HepG2 (cell line): Measurements from ENCODE around the gene LLGL2. TPM values are rescaled to one million over a fixed set of nuclear protein-coding genes. Genes with fewer than 3 reads are reported as not detected.

Experiments
- GABPA ChIP-seq, 2 experiments: IDR thresholded peaks; 2 replicates each; pipeline ENCODE4 v1.6.1; 2011 to 2016; ENCODE audit warnings: low read depth in 2 of 2, low read length in 1 of 2, missing biosample characterization in 1 of 2, missing genetic modification characterization in 1 of 2
- MTA3 ChIP-seq: sonication (generic); formaldehyde crosslinking; IDR thresholded peaks from 2 replicates; pipeline ENCODE4 v1.4.0; 2020; ENCODE audit warnings: missing genetic modification reagents
- polyA plus RNA-seq, 8 experiments: library from polyadenylated mRNA; depleted of rRNA in 3 of 8; stranded (reverse) in 7 of 8; unstranded in 1 of 8; fragments of >200 nt; fragmentation: Illumina TruSeq in 4 of 8; extraction: Trizol in 4 of 8; gene quantifications; 2 replicates each; pipeline versions ENCODE4 v1.2.1 to v1.2.3, GENCODE V29; 2011 to 2016; ENCODE audit warnings: low read depth in 4 of 8, missing spikeins in 1 of 8, mixed read lengths in 1 of 8; ENCODE audit not compliant: insufficient read depth in 1 of 8
- total RNA-seq, 5 experiments: library from RNA; depleted of rRNA; stranded (reverse); fragments of >200 nt; fragmentation: Illumina TruSeq; extraction: Trizol; gene quantifications; 2 replicates each; pipeline ENCODE4 v1.2.3, GENCODE V29; 2016; ENCODE audit warnings: low read depth in 1 of 5
- TF ChIP-seq, protein P1 (sequence below): sonication (generic); formaldehyde crosslinking; IDR thresholded peaks from 2 replicates; pipeline ENCODE4 v1.5.0; 2020; ENCODE audit warnings: mild to moderate bottlenecking, missing genetic modification reagents, borderline replicate concordance

Gene LLGL2
- total and polyA plus RNA-seq, 2 of the 13 experiments (the other 11 are each of a cell fraction or from before 2014, with no cell fraction given), result 83.0 to 86.7 TPM

- TF ChIP-seq, protein P1, sequence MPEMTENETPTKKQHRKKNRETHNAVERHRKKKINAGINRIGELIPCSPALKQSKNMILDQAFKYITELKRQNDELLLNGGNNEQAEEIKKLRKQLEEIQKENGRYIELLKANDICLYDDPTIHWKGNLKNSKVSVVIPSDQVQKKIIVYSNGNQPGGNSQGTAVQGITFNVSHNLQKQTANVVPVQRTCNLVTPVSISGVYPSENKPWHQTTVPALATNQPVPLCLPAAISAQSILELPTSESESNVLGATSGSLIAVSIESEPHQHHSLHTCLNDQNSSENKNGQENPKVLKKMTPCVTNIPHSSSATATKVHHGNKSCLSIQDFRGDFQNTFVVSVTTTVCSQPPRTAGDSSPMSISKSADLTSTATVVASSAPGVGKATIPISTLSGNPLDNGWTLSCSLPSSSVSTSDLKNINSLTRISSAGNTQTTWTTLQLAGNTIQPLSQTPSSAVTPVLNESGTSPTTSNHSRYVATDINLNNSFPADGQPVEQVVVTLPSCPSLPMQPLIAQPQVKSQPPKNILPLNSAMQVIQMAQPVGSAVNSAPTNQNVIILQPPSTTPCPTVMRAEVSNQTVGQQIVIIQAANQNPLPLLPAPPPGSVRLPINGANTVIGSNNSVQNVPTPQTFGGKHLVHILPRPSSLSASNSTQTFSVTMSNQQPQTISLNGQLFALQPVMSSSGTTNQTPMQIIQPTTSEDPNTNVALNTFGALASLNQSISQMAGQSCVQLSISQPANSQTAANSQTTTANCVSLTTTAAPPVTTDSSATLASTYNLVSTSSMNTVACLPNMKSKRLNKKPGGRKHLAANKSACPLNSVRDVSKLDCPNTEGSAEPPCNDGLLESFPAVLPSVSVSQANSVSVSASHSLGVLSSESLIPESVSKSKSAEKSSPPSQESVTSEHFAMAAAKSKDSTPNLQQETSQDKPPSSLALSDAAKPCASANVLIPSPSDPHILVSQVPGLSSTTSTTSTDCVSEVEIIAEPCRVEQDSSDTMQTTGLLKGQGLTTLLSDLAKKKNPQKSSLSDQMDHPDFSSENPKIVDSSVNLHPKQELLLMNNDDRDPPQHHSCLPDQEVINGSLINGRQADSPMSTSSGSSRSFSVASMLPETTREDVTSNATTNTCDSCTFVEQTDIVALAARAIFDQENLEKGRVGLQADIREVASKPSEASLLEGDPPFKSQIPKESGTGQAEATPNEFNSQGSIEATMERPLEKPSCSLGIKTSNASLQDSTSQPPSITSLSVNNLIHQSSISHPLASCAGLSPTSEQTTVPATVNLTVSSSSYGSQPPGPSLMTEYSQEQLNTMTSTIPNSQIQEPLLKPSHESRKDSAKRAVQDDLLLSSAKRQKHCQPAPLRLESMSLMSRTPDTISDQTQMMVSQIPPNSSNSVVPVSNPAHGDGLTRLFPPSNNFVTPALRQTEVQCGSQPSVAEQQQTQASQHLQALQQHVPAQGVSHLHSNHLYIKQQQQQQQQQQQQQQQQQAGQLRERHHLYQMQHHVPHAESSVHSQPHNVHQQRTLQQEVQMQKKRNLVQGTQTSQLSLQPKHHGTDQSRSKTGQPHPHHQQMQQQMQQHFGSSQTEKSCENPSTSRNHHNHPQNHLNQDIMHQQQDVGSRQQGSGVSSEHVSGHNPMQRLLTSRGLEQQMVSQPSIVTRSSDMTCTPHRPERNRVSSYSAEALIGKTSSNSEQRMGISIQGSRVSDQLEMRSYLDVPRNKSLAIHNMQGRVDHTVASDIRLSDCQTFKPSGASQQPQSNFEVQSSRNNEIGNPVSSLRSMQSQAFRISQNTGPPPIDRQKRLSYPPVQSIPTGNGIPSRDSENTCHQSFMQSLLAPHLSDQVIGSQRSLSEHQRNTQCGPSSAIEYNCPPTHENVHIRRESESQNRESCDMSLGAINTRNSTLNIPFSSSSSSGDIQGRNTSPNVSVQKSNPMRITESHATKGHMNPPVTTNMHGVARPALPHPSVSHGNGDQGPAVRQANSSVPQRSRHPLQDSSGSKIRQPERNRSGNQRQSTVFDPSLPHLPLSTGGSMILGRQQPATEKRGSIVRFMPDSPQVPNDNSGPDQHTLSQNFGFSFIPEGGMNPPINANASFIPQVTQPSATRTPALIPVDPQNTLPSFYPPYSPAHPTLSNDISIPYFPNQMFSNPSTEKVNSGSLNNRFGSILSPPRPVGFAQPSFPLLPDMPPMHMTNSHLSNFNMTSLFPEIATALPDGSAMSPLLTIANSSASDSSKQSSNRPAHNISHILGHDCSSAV (CRISPR knock-in tag), result no peak
- TF ChIP-seq MTA3 (CRISPR knock-in tag) (no peak), GABPA (IDR thresholded peaks at IDR 0.05; ENCODE audit: low read depth, low read length) (no peak), GABPA (CRISPR knock-in tag; IDR thresholded peaks at IDR 0.05; ENCODE audit: low read depth) (no peak)
These were observed 86.4 kb downstream of the LLGL2 start (continued) for GRCh38 chr17:75611851-75612429.
